GM18951 (cell line): ENCODE measurements around the gene NBL1.

Experiments
- POLR2A ChIP-seq: IDR thresholded peaks from 4 replicates; pipeline ENCODE4 v1.6.1; 2011; ENCODE audit warnings: mild to moderate bottlenecking; ENCODE audit not compliant: insufficient read length, insufficient read depth; ENCODE audit errors: extremely low read depth
- in situ Hi-C: fragments of 300-500 bp; cut with MboI; formaldehyde crosslinking; loops from one replicate; pipeline ENCODE4 v1.12.0; 2022; ENCODE audit warnings: low sequenced_read_pairs, mixed read lengths, inconsistent platforms; ENCODE audit not compliant: unreplicated experiment

The NBL1 gene, protein sequence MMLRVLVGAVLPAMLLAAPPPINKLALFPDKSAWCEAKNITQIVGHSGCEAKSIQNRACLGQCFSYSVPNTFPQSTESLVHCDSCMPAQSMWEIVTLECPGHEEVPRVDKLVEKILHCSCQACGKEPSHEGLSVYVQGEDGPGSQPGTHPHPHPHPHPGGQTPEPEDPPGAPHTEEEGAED

GRCh38 chr1:19643602-19644394 lies at the start of gene NBL1:
Gene NBL1, plus strand, starts transcription at chr1:19644311. Its CDS starts 10,720 bp downstream, at chr1:19655031.
- in situ Hi-C loops = no loop called here
- no peak for TF ChIP-seq POLR2A

DNA sequence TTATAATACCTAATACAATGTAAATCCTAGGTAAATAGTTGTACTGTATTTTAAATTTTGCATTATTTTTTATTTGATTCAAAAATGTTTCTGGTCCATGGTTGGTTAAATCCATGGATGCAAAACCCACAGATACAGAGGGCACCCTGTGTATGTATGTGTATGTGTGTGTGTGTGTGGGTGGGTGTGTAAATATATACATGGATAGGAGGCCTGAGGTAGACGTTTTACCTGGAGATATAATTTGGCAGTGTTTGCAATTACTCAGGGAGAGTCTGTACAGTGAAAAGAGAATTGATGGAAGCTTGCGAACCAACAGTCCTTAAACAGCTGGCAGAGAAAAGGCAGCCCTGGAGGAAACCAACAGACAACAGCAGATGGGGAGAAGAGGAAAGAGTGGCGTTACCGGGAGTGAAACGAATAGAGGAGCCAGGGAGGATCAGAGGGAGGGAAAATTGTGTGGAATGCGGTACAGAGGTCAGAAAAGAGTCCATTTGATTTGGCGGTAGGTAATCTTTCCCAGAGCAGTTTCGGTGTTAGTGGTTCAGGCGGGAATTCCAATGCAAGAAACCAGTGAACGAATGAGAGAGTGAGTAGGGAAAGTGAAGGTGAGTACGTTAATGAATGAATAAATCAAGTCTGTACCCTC lies 47.9 kb upstream of the NBL1 start:
- in situ Hi-C loops = loop anchor here (25.0 kb wide), 1 partner anchor 209 kb away; no protein-coding TSS in a partner anchor
- no peak for TF ChIP-seq POLR2A

DNA sequence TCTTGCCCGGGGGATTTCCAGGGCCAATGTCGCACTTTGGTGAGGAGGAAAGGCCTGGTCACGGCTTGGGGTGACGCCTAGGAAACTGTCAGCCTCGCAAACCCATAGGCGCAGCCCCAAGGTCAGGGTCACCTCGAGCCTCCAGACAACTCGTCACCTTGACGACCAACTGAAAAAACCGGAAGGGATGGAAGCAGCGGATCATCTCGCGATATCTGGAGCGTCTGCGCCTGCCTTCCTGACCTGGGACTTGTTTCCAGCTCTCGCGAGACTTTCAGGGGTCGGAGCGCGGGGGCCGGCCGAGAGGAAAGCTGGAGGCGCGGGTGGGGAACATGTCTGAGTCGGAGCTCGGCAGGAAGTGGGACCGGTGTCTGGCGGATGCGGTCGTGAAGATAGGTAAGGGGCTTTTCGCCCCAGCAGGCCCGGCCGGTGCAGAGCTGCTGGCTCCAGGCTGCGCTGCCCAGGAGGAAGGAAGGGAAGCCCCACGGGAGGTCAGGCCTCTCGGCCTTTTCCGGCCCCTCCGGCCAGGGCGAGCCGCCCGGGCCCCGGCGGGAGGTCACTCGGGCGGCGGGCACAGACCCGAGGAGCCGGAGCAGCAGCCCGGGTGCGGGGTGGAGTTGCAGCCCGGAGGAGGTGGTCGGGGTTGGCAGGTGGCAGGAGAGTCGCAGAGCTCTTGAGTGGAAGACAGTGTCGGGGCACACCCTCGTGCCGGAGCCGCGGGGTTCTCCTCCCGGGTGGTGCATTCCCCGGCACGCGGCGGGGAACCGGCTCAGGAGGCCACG lies 47.2 kb upstream of the NBL1 start:
- TF ChIP-seq POLR2A = peak; percentile 81
- in situ Hi-C loops = loop anchor here (25.0 kb wide), 1 partner anchor 210 kb away; no protein-coding TSS in a partner anchor

DNA sequence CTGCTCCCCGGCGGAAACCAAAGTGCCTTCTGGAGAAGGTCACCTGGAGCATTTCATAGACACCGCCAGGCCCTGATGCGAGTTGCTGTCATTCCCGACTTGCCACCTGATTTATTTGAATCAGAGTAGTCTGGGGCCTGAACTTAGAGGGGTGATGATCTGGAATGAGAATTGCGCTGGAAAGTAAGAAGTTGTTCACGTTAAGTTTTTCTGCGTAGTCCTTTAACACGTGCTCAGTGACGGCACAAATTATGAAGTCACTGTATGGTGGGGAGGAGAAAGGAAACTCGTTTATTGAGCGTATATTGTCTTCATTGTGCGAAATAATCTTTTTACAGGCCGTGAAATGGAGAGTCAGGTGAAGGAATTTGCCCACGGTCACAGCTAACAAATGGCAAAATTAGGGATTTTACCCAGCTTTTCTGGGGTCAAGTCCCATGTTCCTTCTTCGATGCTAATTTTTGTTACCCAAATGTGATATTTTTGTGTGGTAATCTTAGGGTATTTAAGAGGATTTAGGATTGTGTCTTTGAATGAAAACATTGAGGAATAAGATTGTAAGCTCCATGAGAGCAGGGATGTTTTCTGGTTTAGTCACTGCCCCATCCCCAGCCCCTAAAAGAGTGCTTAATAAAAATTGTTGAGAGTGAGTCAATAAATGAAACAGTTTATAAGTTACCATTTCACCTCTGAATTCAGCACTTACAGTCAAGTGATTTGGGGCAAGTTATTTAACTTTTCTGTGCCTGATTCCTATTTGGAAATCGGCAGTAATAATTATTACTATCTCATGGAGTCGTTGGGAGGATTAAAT lies 46.4 kb upstream of the NBL1 start:
- TF ChIP-seq POLR2A = no peak
- in situ Hi-C loops = loop anchor here (25.0 kb wide), 1 partner anchor 210 kb away; no protein-coding TSS in a partner anchor

DNA sequence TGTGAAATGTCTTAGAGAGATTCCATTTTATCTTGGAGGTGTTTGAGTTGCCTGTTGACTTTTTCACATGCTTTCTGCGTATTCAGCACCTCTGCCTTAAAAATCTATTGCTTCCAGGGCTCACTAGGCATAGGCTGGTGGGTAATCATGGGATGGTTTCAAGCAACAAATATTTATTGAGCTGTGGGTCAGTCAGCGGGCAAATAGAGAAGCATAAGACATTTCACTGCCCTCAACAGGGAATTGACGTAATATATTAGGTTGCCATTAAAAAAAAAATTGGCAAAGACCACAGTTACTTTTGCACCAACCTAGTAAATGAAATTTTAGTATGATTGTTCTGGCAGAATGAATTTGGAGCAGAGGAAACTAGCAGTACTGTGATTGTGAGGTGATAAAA lies 44.3 kb upstream of the NBL1 start:
- no peak for TF ChIP-seq POLR2A
- in situ Hi-C loops = loop anchor here (25.0 kb wide), 1 partner anchor 213 kb away; no protein-coding TSS in a partner anchor

DNA sequence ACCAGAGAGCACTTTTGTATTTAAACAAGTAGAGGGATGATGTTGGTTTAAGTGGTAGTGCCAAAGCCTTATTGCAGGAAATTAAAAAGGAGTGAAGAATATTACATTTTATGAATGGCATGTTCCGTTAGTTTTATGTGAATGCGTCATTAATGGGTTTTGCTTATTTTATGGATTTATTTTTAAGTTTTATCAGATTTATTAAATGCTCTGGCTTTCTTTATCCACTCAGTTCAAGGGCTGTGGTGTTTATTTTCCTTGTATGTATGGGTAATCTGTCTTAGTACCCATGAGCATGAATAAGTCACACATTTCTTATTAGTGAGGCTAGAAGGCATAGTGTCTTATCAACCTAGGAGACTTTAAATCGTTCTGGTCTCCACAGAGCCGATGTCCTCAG lies 41.6 kb upstream of the NBL1 start:
- in situ Hi-C loops = no loop called here
- no peak for TF ChIP-seq POLR2A

- TF ChIP-seq POLR2A = no peak
- in situ Hi-C loops = no loop called here
Observed at GRCh38 chr1:19605967-19606366, 38.1 kb upstream of the NBL1 start.

- in situ Hi-C loops = no loop called here
- no peak for TF ChIP-seq POLR2A
Observed at GRCh38 chr1:19606817-19607642, 37.1 kb upstream of the NBL1 start.

DNA sequence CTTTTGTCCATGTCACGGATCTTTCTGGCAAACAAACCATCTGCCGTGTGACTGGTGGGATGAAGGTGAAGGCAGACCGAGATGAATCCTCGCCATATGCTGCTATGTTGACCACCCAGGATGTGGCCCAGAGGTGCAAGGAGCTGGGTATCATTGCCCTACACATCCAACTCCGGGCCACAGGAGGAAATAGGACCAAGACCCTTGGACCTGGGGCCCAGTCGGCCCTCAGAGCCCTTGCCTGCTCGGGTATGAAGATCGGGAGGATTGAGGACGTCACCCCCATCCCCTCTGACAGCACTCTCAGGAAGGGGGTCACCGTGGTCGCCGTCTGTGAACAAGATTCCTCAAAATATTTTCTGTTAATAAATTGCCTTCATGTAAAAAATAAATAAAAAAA lies 35.9 kb upstream of the NBL1 start:
- no peak for TF ChIP-seq POLR2A
- in situ Hi-C loops = no loop called here

DNA sequence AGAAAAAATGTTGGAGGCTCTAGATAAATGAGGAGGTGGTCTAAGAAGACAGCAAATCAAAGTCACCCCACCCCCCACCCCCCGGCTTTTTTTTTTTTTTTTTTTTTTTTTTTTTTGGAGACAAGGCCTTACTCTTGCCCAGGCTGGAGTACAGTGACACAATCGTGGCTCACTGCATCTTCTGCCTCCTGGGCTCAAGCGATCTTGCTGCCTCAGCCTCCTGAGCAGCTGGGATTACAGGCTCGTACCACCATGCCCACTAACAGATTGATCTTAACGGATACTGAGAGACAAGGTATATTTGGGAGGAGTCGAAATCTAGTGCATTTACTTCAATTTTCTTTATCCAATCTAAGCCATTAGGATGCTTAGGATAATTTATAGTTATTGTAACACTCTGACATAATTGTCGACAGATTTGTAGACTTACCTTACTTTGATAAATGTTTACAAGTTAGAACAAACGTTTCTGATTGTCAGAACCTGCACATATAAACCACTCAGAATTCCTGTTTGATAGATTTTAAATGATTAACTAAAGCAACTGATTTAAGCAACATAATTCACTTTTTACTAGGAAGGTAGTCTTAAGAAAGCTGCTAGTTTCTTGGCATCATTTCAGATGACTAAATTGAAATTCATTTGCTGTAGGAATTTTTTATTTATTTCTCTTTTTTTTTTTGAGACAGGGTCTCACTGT lies 33.7 kb upstream of the NBL1 start:
- in situ Hi-C loops = no loop called here
- no peak for TF ChIP-seq POLR2A

DNA sequence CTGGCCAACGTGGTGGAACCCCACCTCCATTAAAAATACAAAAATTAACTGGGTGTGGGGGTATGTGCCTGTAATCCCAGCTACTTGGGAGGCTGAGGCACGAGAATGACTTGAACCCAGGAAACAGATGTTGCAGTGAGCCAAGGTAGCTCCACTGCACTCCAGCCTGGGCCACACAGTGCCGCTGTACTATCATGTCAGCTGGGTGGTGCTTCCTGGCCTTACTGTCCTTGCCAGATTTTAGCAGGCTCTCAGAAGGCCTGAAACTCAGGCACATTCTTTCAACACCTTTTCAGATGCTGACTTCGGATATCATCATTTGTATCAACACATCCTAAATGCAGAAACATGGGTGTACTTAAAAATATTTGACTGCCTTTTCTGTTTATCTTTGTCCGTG lies 31.6 kb upstream of the NBL1 start:
- in situ Hi-C loops = no loop called here

GRCh38 chr1:19613171-19613703 lies 30.9 kb upstream of the NBL1 start:
- in situ Hi-C loops = no loop called here
- TF ChIP-seq POLR2A = no peak

More for the DNA sequence above, 31.6 kb upstream of the NBL1 start:
- no peak for TF ChIP-seq POLR2A
